A673 (cell line): ENCODE data around the gene TAF4. TPM values are rescaled to one million over a fixed set of nuclear protein-coding genes. Genes with fewer than 3 reads are reported as not detected.

Experiments
- BruUV-seq: library from RNA; stranded (reverse); fragments of 400-500 nt; replicated peaks from 2 replicates; lab custom pipeline; 2021; lab: Mats Ljungman, UMichigan
- CTCF ChIA-PET: fragments of 300-600 bp; sonication (Branson Sonifier 250); formaldehyde crosslinking; loops from one replicate; lab custom pipeline; 2022; ENCODE audit warnings: antibody characterized with exemption; lab: Charles Lee
- POLR2A ChIA-PET: fragments of 300-600 bp; sonication (Branson Sonifier 250); formaldehyde crosslinking; loops from one replicate; lab custom pipeline; 2022; ENCODE audit warnings: antibody characterized with exemption; ENCODE audit not compliant: low non-redundant PET; lab: Charles Lee
- DNase-seq: peaks from one replicate; pipeline ENCODE4 v3.0.0-alpha.2; 2015; ENCODE audit warnings: low spot score
- H3K27ac ChIP-seq: fragments of 200-600 bp; sonication (generic); 2 replicates; pipeline ENCODE4 v1.5.1; 2016; ENCODE audit warnings: mixed run types, low read depth, mild to moderate bottlenecking, mixed read lengths, antibody characterized with exemption, low read length; ENCODE audit not compliant: poor library complexity, severe bottlenecking
- H3K27me3 ChIP-seq: fragments of 200-600 bp; sonication (generic); replicated peaks from 2 replicates; pipeline ENCODE4 v1.6.1; 2017; ENCODE audit warnings: mixed run types, low read depth, mild to moderate bottlenecking, mixed read lengths, antibody characterized with exemption, low read length; ENCODE audit not compliant: insufficient read depth, poor library complexity
- H3K36me3 ChIP-seq: fragments of 200-600 bp; sonication (generic); 2 replicates; pipeline ENCODE4 v1.6.1; 2016; ENCODE audit warnings: mixed run types, mild to moderate bottlenecking, mixed read lengths, antibody characterized with exemption, low read length; ENCODE audit not compliant: insufficient read depth, poor library complexity, severe bottlenecking
- H3K4me1 ChIP-seq: fragments of 200-600 bp; sonication (generic); 2 replicates; pipeline ENCODE4 v1.6.1; 2017; ENCODE audit warnings: mixed run types, mild to moderate bottlenecking, mixed read lengths, antibody characterized with exemption, low read length; ENCODE audit not compliant: insufficient read depth, poor library complexity, severe bottlenecking
- H3K4me3 ChIP-seq: fragments of 200-600 bp; sonication (generic); 2 replicates; pipeline ENCODE4 v1.5.1; 2016; ENCODE audit warnings: low read depth, mixed run types, mild to moderate bottlenecking, mixed read lengths, low read length; ENCODE audit not compliant: poor library complexity, severe bottlenecking
- H3K9me3 ChIP-seq: fragments of 200-600 bp; sonication (generic); 2 replicates; pipeline ENCODE4 v1.6.1; 2016; ENCODE audit warnings: mixed run types, low read depth, mild to moderate bottlenecking, mixed read lengths, antibody characterized with exemption, low read length; ENCODE audit not compliant: poor library complexity, severe bottlenecking
- CTCF ChIP-seq: fragments of 300-800, 200-600 bp; sonication (generic); conservative IDR thresholded peaks from 2 replicates; pipeline ENCODE4 v1.5.1; 2017; ENCODE audit warnings: low read depth, mild to moderate bottlenecking, antibody characterized with exemption, low read length, moderate library complexity, mixed read lengths
- EZH2 ChIP-seq: fragments of 200-600 bp; sonication (generic); IDR thresholded peaks from 2 replicates; pipeline ENCODE4 v1.6.1; 2017; ENCODE audit warnings: borderline replicate concordance, low read depth, mild to moderate bottlenecking, mixed read lengths, antibody characterized with exemption, low read length; ENCODE audit not compliant: poor library complexity, severe bottlenecking
- intact Hi-C: fragments of 100-400 bp; cut with micrococcal nuclease; formaldehyde crosslinking; loops from one replicate; pipeline ENCODE4 v1.10.0; 2022; ENCODE audit not compliant: unreplicated experiment
- total RNA-seq: library from RNA; stranded (reverse); gene quantifications from 2 replicates; pipeline ENCODE4 v1.2.3, GENCODE V29; 2021

TAF4 gene
- total RNA-seq, 1 experiment from 2014 or later, result 37.0 TPM

- no peaks in the 10 kb centered on the region for H3K4me1 ChIP-seq
- H3K27ac ChIP-seq, result no peak overlapping the region
- intact Hi-C loops, result no loop called here
- no peak for DNase-seq
- H3K27me3 ChIP-seq, result peaks cover 10% of the 10 kb centered on the region
- CTCF ChIA-PET, result no interaction called here
- H3K4me3 ChIP-seq, result no peak overlapping the region
- no peaks in the 10 kb centered on the region for H3K36me3 ChIP-seq
- POLR2A ChIA-PET, result no interaction called here
- H3K9me3 ChIP-seq, result no peaks in the 10 kb centered on the region
- no TSS peak for BruUV-seq
- TF ChIP-seq EZH2 (no peak), CTCF (no peak)
Observed at GRCh38 chr20:61942526-61942925, 123.2 kb downstream of the TAF4 start.

- POLR2A ChIA-PET, result no interaction called here
- Histone ChIP-seq H3K27me3 (peaks cover 13% of the 10 kb centered on the region), H3K36me3 (no peaks in the 10 kb centered on the region), H3K27ac (no peak overlapping the region), H3K9me3 (no peaks in the 10 kb centered on the region), H3K4me3 (no peak overlapping the region), H3K4me1 (no peaks in the 10 kb centered on the region)
- intact Hi-C loops, result no loop called here
- no peak for TF ChIP-seq EZH2
- TF ChIP-seq CTCF, result no peak
- BruUV-seq, result no TSS peak
- DNase-seq, result no peak
- CTCF ChIA-PET, result no interaction called here
Observed at GRCh38 chr20:61941721-61942405, 123.8 kb downstream of the TAF4 start.

- no peak overlapping the region for H3K27ac ChIP-seq
- H3K9me3 ChIP-seq, result no peaks in the 10 kb centered on the region
- intact Hi-C loops, result no loop called here
- no peaks in the 10 kb centered on the region for H3K36me3 ChIP-seq
- POLR2A ChIA-PET, result no interaction called here
- no peak for TF ChIP-seq EZH2
- TF ChIP-seq CTCF, result no peak
- peaks cover 13% of the 10 kb centered on the region for H3K27me3 ChIP-seq
- BruUV-seq, result no TSS peak
- DNase-seq, result no peak
- H3K4me3 ChIP-seq, result no peak overlapping the region
- CTCF ChIA-PET, result no interaction called here
- H3K4me1 ChIP-seq, result no peaks in the 10 kb centered on the region
Observed at GRCh38 chr20:61940976-61941720, 124.5 kb downstream of the TAF4 start.
